ENCODE data around the gene PRDX1.

DNA sequence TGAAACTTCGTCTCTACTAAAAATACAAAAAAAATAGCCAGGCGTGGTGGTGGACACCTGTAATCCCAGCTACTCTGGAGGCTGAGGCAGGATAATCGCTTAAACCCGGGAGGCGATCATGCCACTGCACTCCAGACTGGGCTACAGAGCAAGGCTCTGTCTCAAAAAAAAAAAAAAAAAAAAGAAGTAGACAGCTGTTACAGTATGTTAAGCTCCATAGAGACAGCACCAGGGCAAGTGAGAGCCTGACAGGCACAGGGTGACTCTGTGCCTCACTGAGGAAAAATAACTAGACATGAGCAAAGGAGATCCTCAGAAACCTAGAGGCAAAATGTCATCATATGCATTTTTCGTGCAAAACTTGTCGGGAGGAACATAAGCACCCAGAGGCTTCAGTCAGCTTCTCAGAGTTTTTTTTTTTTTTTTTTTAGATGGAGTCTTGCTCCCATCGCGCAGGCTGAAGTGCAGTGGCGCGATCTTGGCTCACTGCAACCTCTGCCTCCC is 9.0 kb upstream of the PRDX1 start:
- TF ChIP-seq, protein P1, sequence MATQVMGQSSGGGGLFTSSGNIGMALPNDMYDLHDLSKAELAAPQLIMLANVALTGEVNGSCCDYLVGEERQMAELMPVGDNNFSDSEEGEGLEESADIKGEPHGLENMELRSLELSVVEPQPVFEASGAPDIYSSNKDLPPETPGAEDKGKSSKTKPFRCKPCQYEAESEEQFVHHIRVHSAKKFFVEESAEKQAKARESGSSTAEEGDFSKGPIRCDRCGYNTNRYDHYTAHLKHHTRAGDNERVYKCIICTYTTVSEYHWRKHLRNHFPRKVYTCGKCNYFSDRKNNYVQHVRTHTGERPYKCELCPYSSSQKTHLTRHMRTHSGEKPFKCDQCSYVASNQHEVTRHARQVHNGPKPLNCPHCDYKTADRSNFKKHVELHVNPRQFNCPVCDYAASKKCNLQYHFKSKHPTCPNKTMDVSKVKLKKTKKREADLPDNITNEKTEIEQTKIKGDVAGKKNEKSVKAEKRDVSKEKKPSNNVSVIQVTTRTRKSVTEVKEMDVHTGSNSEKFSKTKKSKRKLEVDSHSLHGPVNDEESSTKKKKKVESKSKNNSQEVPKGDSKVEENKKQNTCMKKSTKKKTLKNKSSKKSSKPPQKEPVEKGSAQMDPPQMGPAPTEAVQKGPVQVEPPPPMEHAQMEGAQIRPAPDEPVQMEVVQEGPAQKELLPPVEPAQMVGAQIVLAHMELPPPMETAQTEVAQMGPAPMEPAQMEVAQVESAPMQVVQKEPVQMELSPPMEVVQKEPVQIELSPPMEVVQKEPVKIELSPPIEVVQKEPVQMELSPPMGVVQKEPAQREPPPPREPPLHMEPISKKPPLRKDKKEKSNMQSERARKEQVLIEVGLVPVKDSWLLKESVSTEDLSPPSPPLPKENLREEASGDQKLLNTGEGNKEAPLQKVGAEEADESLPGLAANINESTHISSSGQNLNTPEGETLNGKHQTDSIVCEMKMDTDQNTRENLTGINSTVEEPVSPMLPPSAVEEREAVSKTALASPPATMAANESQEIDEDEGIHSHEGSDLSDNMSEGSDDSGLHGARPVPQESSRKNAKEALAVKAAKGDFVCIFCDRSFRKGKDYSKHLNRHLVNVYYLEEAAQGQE (tag by site-specific recombination; IDR thresholded peaks at IDR 0.05), result no peak
- TF ChIP-seq, protein P2, sequence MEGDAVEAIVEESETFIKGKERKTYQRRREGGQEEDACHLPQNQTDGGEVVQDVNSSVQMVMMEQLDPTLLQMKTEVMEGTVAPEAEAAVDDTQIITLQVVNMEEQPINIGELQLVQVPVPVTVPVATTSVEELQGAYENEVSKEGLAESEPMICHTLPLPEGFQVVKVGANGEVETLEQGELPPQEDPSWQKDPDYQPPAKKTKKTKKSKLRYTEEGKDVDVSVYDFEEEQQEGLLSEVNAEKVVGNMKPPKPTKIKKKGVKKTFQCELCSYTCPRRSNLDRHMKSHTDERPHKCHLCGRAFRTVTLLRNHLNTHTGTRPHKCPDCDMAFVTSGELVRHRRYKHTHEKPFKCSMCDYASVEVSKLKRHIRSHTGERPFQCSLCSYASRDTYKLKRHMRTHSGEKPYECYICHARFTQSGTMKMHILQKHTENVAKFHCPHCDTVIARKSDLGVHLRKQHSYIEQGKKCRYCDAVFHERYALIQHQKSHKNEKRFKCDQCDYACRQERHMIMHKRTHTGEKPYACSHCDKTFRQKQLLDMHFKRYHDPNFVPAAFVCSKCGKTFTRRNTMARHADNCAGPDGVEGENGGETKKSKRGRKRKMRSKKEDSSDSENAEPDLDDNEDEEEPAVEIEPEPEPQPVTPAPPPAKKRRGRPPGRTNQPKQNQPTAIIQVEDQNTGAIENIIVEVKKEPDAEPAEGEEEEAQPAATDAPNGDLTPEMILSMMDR (tag by site-specific recombination; IDR thresholded peaks at IDR 0.05), result no peak
- TF ChIP-seq MYNN (tag by site-specific recombination; IDR thresholded peaks at IDR 0.05; ENCODE audit: borderline replicate concordance) (no peak), ZNF433 (tag by site-specific recombination; IDR thresholded peaks at IDR 0.05; ENCODE audit: low read depth) (no peak)

Data from HEK293 (cell line).